IPS DF 4.7 (cell line): ENCODE data around the gene MYT1.

Experiments used
- DNase-seq: peaks from one replicate; pipeline ENCODE4 v3.0.0-alpha.2; 2013; ENCODE audit warnings: low spot score; ENCODE audit errors: extremely low read depth

The MYT1 gene

DNA sequence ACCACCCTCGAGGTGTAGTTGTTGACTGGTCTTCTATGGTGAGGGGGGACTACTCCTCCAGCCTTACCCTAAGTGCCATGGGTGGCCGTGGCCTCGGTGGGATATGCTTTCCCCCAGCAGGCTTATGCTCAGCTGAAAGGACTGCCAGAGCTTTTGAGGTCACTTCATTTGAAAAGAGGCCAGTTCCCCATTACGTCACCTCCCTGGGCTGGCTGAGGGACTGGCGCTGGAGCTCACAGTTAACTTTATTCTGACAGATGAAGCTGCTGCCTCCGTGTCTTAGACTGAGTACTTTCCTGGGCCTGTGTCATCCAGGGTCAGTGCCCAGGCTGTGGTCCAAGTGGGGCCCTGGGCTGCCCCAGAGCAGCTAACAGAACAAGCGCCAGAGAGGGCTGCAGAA is 48.5 kb downstream of the MYT1 start:
- DNase-seq = no peak

DNA sequence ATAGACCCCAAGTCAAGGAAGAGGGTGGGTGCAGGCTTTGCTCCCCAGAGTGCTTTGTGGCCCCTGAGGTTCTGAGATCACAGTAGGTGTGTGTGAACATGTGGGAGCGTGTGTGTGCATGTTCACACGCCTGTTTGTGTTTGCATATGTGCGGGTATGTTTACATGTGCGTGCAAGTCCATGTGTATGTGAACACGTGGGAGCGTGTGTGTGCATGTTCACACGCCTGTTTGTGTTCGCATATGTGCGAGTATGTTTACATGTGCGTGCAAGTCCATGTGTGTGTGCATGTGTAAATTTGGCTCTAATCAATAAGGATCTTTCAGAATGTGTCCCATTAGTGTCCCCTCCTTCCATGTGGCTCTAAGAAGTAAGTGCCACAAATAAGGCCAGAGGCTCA is 49.9 kb downstream of the MYT1 start:
- no peak for DNase-seq

DNA sequence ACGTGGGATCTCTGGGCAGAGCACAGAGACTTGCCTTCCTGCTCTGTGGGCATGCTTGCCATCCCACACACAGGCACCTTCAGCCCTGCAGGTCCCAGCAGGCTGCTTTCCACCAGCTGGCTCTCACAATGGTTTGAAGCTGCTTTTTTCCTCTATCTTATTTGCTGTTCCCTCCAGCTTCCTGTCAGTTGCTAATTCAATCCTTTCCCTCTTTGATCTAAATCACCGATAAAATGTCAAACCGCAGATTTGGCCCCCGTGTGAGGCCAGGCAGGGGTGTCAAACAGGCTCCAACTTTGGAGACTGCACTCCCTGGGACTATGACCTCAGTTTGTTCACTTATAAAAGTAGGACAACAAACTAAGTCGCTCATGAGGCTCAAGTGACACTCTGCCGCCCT is 50.7 kb downstream of the MYT1 start:
- no peak for DNase-seq

GRCh38 chr20:64216036-64216435 is 51.8 kb downstream of the MYT1 start:
- no peak for DNase-seq

GRCh38 chr20:64216910-64217309 is 52.7 kb downstream of the MYT1 start:
- DNase-seq = no peak

DNA sequence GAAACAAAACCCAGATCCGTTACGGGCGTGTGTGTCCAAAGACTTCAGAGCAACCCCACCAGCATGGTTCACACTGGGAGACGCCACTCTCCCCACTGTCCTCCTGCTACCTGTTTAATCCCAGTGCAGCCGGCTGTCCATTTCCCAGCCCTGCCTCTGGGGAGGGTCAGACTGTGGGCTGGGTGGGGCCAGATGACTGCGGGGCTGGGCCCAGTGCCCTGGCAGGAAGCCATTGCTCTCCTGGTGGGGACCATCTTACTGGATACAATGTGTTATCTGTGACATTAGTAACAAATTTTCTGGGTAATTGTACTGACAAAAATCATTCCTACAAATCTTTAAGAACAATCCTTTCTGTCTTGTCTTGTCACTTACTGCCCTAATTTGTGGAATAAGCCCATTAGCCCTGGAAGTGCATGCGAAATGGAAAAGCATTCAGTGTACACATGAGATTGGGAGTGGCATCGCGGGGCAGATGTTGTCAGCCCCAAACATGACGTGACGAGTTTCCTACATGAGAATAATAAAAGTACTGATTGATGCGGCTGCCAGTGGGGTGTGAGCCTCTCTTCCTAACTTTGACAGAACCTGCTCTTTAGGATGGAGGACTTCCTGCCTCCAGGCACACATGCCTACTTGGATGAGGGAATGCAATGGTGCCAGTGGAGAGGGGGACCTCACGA is 53.4 kb downstream of the MYT1 start:
- no peak for DNase-seq

- DNase-seq = no peak
Measured at GRCh38 chr20:64219202-64219601, 55.0 kb downstream of the MYT1 start.

- DNase-seq = no peak
Measured at GRCh38 chr20:64219730-64220129, 55.5 kb downstream of the MYT1 start.

GRCh38 chr20:64220420-64220819 is 56.2 kb downstream of the MYT1 start:
- no peak for DNase-seq

GRCh38 chr20:64220891-64221527 is 56.8 kb downstream of the MYT1 start:
- no peak for DNase-seq

DNA sequence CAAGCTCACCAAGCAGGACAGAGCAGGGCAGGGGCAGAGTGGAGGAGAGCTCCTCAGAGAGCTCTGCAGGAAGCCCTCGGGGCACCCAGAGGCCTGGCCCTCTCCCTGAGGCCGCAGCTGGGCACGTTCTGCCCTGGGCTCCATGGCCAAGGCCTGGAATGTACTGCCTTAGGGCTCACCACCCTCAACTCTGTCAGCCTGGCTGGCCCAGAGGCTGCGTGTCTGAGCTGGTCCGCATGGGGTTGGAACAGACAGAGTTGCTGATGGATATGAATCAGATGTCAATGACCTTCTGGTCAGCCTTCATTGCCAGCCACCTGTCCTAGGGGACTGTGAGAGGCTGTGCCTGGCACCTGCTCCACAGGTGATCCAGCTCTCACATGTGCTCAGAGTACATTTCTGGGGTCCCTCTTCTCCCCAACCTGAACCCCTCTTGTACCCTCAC is 58.1 kb downstream of the MYT1 start:
- no peak for DNase-seq

DNA sequence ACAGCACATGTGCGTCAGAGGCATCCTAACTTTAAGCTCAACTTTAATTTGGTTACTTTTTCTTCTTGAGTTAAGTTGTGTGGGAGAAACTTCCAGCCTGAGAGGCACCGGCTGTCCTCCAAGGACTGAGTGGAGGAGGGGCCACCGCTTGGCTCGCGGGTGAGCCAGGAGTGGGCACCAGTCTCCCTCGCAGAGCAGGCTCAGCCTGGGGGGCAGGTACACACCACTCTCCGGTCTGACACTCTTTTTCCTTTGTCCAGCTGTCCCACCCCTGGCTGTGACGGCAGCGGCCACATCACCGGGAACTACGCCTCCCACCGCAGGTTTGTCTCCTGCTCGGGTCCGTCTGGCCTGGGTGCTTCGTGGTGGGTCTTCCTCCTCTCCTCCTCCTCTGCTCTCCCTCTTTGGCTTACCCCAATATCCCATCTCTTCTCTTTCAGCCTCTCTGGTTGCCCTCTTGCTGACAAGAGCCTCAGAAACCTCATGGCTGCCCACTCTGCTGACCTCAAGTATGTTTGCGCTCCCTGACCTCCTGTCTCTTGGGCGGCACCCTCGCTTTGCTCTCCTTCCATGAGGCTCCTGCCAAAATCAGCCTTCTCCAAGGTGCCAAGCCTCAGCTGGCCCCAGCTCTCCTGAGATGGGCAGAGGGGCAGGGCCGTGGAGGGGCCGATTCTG is 58.7 kb downstream of the MYT1 start:
- DNase-seq = no peak

DNA sequence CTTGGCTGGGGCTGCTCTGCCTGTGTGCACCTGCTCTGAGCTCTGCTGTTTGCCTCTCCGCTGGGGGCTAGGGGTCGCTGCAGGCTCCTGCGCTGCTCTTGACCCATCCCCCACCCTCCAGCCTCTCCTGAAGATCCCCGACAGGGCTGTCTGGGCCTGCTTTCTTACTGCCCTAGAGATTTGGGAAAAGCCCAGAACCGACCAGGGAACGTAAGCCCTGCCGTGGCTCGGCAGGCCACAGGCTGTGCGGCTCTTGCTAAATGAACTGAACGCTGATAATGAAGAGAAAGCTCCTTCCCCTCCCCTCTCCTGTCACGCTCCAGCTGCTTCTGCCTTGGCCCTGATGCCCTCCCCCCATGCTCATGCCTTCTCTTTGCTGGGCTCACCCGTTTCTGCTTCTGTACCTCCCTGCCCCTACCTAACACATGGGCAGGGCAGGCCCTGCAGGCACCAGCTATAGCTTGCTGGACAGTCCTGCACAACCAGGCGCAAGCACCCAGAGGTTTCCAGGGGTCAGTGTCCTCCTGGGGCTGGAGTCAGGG is 59.3 kb downstream of the MYT1 start:
- DNase-seq = peak; percentile 44

GRCh38 chr20:64224351-64225170 is 60.3 kb downstream of the MYT1 start:
- DNase-seq = no peak

GRCh38 chr20:64225171-64225595 is 60.9 kb downstream of the MYT1 start:
- no peak for DNase-seq

DNA sequence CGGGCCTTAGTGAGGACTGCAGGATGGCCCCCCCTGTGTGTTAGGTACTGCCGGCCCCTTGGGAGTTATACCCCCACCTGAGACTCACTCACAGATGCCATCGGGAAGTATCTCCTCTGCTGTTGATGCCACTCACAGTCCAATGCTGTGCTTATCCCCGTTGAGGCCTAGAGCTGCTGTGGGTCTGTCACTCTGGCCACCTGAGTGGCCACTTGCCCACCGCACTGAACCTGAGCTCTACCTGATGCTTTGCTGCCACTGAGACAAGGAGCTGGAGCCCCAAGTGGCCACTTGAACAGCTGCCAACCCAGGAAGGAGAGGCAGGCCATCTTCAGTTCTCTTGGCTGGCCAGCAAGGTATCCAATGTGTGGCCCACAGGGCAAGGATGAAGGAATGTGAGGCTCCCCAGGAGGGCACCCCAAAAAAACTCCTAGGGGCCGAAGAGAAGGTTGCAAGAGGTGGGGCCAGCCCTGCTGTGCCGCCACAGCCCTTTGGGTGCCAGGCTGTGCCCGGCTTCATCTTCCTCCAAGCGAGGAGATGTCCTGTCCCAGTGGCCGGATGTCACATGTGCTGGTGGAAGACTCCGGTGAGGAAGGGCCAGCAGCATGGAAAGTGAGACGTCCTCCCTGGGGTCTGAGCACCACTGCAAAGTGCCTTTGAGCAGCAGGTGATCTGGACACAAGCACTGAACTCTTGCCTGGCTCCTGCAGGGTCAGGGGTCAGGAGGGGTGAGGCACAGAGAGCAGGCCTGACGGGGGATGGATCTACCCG is 61.8 kb downstream of the MYT1 start:
- DNase-seq = no peak

- DNase-seq = no peak
Measured at GRCh38 chr20:64226686-64227580, 62.7 kb downstream of the MYT1 start.

GRCh38 chr20:64228086-64228653 is 63.9 kb downstream of the MYT1 start:
- no peak for DNase-seq

DNA sequence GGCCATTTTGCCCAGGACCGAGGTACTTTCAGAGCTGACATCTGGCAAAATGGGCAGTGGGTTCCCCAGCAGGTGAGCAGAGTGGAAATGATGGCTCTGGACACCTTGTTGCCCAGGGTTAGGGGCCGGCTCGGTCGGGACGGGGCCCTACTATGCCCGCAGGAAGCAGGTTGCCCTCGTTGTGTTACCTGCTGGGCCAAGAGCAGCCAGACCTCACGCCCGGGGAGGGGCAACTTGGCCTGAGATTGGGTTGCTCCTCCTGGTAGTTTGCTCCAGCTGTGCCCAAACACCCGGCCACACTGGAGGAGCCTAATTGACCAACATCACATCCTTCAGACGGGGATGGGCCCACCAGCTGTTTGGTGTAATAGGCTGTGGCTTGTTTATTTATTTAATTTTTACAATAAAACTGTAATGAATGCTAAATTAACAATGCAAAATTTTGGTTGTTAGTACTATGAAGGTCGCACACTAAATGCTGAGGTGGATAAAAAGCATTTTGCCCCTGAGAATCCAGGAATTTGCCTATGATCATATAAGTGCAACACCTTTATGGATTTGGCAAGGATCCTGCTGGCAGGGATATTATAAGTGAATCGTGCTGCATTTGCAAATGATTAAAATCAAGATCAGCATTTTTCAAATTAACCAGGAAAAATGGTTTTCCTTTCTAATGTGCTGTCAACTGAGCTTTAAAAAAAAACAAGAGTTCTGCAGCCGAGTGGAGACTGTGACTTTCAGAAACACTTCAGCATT is 64.7 kb downstream of the MYT1 start:
- no peak for DNase-seq
